Prostate gland (tissue), 2 donors: ENCODE measurements around the gene CCSER1. TPM values are rescaled to one million over a fixed set of nuclear protein-coding genes. Genes with fewer than 3 reads are reported as not detected.

Source experiments
- DNase-seq: peaks from one replicate; pipeline ENCODE4 v3.0.0-alpha.2; 2019; ENCODE audit warnings: low spot score
- H3K27ac ChIP-seq, 2 donors: fragments of 200-600 bp; sonication (generic); 2 replicates each; pipeline ENCODE4 v1.5.1; 2017 to 2019
- H3K27me3 ChIP-seq: fragments of 200-600 bp; sonication (generic); replicated peaks from 2 replicates; pipeline ENCODE4 v1.5.1; 2019; ENCODE audit not compliant: insufficient read depth
- H3K36me3 ChIP-seq, 2 donors: fragments of 200-600 bp; sonication (generic); 1 replicate in 1 of 2; 2 replicates in 1 of 2; pipeline versions ENCODE4 v1.5.1 to v1.8.1; 2017 to 2019
- H3K4me1 ChIP-seq: fragments of 200-600 bp; sonication (generic); replicated peaks from 2 replicates; pipeline ENCODE4 v1.5.1; 2019
- H3K4me3 ChIP-seq, 2 donors: fragments of 200-600 bp; sonication (generic); 2 replicates each; pipeline ENCODE4 v1.5.1; 2017 to 2019
- H3K9me3 ChIP-seq: fragments of 200-600 bp; sonication (generic); 2 replicates; pipeline ENCODE4 v1.5.1; 2017
- POLR2A ChIP-seq: fragments of 450-650 bp; IDR thresholded peaks from one replicate; pipeline ENCODE4 v1.6.1; 2016; ENCODE audit warnings: antibody characterized with exemption, mild to moderate bottlenecking
- POLR2AphosphoS5 ChIP-seq: sonication (generic); formaldehyde crosslinking; IDR thresholded peaks from one replicate; pipeline ENCODE4 v1.6.1; 2017; ENCODE audit warnings: antibody characterized with exemption
- WGBS: methylation state at CpG from one replicate; pipeline ENCODE4 v1.1.5; 2018; 5-methylcytosine and 5-hydroxymethylcytosine counted together
- intact Hi-C: fragments of 100-400 bp; cut with DNase I; formaldehyde crosslinking; loops from one replicate; pipeline ENCODE4 v1.14.2; 2022
- total RNA-seq, 2 donors: library from RNA; depleted of rRNA; stranded (reverse); fragments of >200 nt; gene quantifications; one replicate each; pipeline ENCODE4 v1.1.0, GENCODE V29; 2016
- TF ChIP-seq, protein P1 (sequence below), 4 experiments: fragments of 200-600 bp in 2 of 4; fragments of 450-650 bp in 2 of 4; sonication (generic) in 2 of 4; IDR thresholded peaks; 1 replicate in 3 of 4; 2 replicates in 1 of 4; pipeline ENCODE4 v1.5.1; 2016 to 2019; ENCODE audit warnings: antibody characterized with exemption in 4 of 4, mild to moderate bottlenecking in 2 of 4, moderate library complexity in 2 of 4

CCSER1 gene
- total RNA-seq, 2 donors from 2014 or later = 11.9 to 32.2 TPM

DNA sequence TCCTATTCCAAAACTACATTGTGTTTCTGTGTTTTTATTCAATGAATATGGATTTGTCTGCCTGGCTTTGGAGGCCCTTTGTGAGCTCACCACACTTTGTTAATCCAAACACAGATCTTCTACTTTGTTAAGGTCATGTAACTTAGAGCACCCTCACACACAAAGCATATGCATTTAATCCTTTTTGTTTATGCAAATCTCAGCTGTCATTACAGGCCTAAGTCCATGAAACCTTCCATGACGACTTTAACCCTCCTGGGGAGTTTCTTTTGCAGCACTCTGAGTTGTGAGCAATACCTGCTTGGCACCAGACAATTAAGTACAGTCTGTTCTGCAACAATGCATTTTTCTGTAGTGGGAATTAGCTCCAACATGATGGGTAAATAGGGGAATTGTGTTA lies 14.9 kb downstream of the CCSER1 start:
- no peak overlapping the region for H3K4me3 ChIP-seq
- no peaks in the 10 kb centered on the region for H3K9me3 ChIP-seq
- no peak for DNase-seq
- H3K27ac ChIP-seq = no peak overlapping the region
- H3K4me1 ChIP-seq = no peaks in the 10 kb centered on the region
- TF ChIP-seq, protein P1, sequence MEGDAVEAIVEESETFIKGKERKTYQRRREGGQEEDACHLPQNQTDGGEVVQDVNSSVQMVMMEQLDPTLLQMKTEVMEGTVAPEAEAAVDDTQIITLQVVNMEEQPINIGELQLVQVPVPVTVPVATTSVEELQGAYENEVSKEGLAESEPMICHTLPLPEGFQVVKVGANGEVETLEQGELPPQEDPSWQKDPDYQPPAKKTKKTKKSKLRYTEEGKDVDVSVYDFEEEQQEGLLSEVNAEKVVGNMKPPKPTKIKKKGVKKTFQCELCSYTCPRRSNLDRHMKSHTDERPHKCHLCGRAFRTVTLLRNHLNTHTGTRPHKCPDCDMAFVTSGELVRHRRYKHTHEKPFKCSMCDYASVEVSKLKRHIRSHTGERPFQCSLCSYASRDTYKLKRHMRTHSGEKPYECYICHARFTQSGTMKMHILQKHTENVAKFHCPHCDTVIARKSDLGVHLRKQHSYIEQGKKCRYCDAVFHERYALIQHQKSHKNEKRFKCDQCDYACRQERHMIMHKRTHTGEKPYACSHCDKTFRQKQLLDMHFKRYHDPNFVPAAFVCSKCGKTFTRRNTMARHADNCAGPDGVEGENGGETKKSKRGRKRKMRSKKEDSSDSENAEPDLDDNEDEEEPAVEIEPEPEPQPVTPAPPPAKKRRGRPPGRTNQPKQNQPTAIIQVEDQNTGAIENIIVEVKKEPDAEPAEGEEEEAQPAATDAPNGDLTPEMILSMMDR (IDR thresholded peaks at IDR 0.05) = no peak
- TF ChIP-seq POLR2A = no peak
- TF ChIP-seq POLR2AphosphoS5 = no peak
- WGBS = 18% methylated on average over 1 of the region's 1 CpG
- H3K27me3 ChIP-seq = no peaks in the 10 kb centered on the region
- H3K36me3 ChIP-seq = no peaks in the 10 kb centered on the region
- intact Hi-C loops = no loop called here

DNA sequence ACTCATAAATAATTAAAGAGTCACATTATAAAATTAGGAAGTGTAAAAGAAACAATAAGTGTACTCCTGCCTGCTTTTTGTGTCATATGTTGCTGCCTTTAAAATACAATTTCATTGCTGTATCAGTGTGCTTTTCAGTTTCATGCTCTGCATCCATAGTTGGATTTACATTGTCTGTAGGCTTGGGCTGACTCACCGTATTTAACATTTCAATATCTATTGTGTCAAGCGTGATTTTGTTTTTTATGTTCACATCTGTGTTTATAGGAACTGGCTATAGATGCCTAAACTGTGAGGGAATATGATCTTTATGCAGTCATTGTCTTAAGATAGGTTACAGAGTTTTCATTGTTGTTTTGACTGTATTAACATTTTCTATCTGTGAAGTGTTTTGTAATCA lies 18.1 kb downstream of the CCSER1 start:
- Histone ChIP-seq H3K27me3 (no peaks in the 10 kb centered on the region), H3K9me3 (no peaks in the 10 kb centered on the region), H3K27ac (no peak overlapping the region), H3K36me3 (no peaks in the 10 kb centered on the region), H3K4me1 (no peaks in the 10 kb centered on the region), H3K4me3 (no peak overlapping the region)
- 93% methylated on average over 2 of the region's 2 CpGs for WGBS
- TF ChIP-seq POLR2AphosphoS5 (no peak), POLR2A (no peak)
- TF ChIP-seq, protein P1 (IDR thresholded peaks at IDR 0.05) = no peak
- no peak for DNase-seq
- intact Hi-C loops = no loop called here

DNA sequence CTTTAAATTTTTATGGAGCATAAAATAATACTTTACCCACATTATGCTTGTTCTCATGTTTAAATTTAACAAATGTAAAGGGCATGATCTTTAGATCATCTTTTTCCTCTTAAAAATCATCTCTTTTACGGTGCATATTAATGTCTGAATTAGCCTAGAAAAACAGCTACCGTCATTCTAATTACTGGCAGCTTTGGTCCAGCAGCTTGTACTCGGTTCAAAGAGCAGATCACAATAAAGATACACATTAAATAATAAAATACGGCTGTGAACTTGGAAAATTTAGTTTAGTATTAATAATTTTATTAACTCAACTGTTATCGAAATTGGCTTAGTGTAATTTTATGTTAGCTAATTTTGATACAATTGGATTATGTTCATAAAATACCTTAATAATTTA lies 19.1 kb downstream of the CCSER1 start:
- no peak for DNase-seq
- Histone ChIP-seq H3K4me1 (no peaks in the 10 kb centered on the region), H3K9me3 (no peaks in the 10 kb centered on the region), H3K4me3 (no peak overlapping the region), H3K36me3 (no peaks in the 10 kb centered on the region), H3K27me3 (no peaks in the 10 kb centered on the region), H3K27ac (no peak overlapping the region)
- WGBS = 28% methylated on average over 5 of the region's 5 CpGs
- no peak for TF ChIP-seq POLR2A
- TF ChIP-seq, protein P1 (IDR thresholded peaks at IDR 0.05) = no peak
- no peak for TF ChIP-seq POLR2AphosphoS5
- intact Hi-C loops = no loop called here

DNA sequence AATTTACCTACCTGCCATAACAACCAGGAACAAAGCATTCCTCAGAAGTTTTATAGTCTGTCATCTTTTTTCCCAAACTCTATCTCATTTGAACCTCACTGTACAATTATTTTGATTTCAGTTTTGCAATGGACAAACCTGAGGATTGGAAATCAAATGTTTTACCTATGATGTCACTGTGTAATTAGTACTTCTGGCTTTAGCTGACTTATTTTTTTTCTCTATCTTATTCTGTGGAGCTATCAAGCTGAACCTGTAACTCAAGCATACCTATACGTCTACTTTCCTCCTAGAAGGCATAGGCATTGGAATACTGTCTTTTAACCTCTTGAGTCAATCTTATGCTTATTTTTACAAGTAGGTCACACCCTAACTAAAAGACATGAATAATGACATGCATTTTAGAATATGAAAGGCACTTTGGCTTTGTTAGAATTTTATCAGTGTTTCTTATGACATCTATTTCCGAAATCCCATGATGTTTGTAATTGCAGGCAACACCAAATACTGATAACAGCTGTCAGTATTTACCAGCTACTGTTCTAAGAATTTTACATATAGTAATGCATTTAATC lies 21.5 kb downstream of the CCSER1 start:
- intact Hi-C loops = no loop called here
- Histone ChIP-seq H3K27me3 (no peaks in the 10 kb centered on the region), H3K27ac (no peak overlapping the region), H3K4me1 (no peaks in the 10 kb centered on the region), H3K4me3 (no peak overlapping the region), H3K9me3 (no peaks in the 10 kb centered on the region), H3K36me3 (no peaks in the 10 kb centered on the region)
- DNase-seq = no peak
- 85% methylated on average over 2 of the region's 2 CpGs for WGBS
- TF ChIP-seq POLR2AphosphoS5 (no peak), POLR2A (no peak)
- TF ChIP-seq, protein P1 (IDR thresholded peaks at IDR 0.05) = no peak

DNA sequence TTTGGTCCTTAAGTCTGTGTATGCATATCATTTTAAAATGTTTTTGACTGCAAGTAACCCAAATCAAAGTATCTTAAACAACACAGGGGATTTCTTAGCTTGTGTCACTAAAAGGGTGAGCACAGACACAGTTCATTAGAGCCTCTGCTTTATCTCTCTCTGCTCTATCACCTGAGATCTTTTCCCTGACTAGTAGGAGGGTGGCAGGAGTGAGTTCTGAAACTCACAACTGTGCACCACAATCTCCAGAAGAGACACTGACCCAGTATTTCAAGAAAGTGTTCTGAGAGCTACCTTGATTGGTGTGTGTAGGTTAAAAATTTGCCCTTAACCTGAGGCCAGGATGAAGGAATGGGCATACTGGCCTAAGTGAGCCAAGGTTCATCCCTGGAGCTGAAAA lies 24.8 kb downstream of the CCSER1 start:
- Histone ChIP-seq H3K9me3 (no peaks in the 10 kb centered on the region), H3K4me3 (no peak overlapping the region), H3K4me1 (no peaks in the 10 kb centered on the region), H3K27me3 (no peaks in the 10 kb centered on the region), H3K27ac (no peak overlapping the region), H3K36me3 (no peaks in the 10 kb centered on the region)
- intact Hi-C loops = no loop called here
- no peak for DNase-seq
- TF ChIP-seq POLR2A (no peak), POLR2AphosphoS5 (no peak)
- TF ChIP-seq, protein P1 (IDR thresholded peaks at IDR 0.05) = no peak
